Neuronal stem cell (in vitro differentiated cells): Measurements from ENCODE around the gene MCTP1.

Experiments
- DNase-seq: peaks from one replicate; pipeline ENCODE4 v3.0.0-alpha.2; 2013; ENCODE audit warnings: low spot score
- H2AFZ ChIP-seq: one replicate; pipeline ENCODE4 v1.6.1; 2013; ENCODE audit warnings: mild to moderate bottlenecking, low read length, inconsistent platforms
- H2AK5ac ChIP-seq: 2 replicates; pipeline ENCODE4 v1.6.1; 2013; ENCODE audit warnings: low read depth, mild to moderate bottlenecking, inconsistent platforms, low read length, moderate library complexity, mixed read lengths
- H2BK120ac ChIP-seq: 2 replicates; pipeline ENCODE4 v1.6.1; 2013; ENCODE audit warnings: low read depth, mild to moderate bottlenecking, inconsistent platforms, low read length, moderate library complexity, mixed read lengths
- H2BK12ac ChIP-seq: one replicate; pipeline ENCODE4 v1.6.1; 2013; ENCODE audit warnings: low read length, inconsistent platforms
- H2BK15ac ChIP-seq: 2 replicates; pipeline ENCODE4 v1.6.1; 2013; ENCODE audit warnings: mild to moderate bottlenecking, low read length, inconsistent platforms, mixed read lengths
- H2BK5ac ChIP-seq: one replicate; pipeline ENCODE4 v1.6.1; 2013; ENCODE audit warnings: inconsistent platforms, mild to moderate bottlenecking, low read length, moderate library complexity
- H3K14ac ChIP-seq: one replicate; pipeline ENCODE4 v1.6.1; 2013; ENCODE audit warnings: low read length, inconsistent platforms
- H3K18ac ChIP-seq: 2 replicates; pipeline ENCODE4 v1.6.1; 2013; ENCODE audit warnings: low read length, inconsistent platforms
- H3K23ac ChIP-seq: 2 replicates; pipeline ENCODE4 v1.6.1; 2013; ENCODE audit warnings: low read depth, mild to moderate bottlenecking, mixed read lengths, low read length, inconsistent platforms; ENCODE audit not compliant: poor library complexity
- H3K27ac ChIP-seq: replicated peaks from 3 replicates; pipeline ENCODE4 v1.5.1; 2013; ENCODE audit warnings: low read length, inconsistent platforms
- H3K27me3 ChIP-seq, 3 experiments: 2 replicates each; pipeline ENCODE4 v1.6.1; 2013; ENCODE audit warnings: low read length in 3 of 3, mild to moderate bottlenecking in 2 of 3, inconsistent platforms in 1 of 3, low read depth in 1 of 3, mixed read lengths in 1 of 3, moderate library complexity in 1 of 3; ENCODE audit not compliant: control insufficient read depth in 3 of 3, insufficient read depth in 3 of 3
- H3K36me3 ChIP-seq, 2 donors: replicated peaks in 1 of 2; 2 replicates each; pipeline ENCODE4 v1.6.1; 2013; ENCODE audit warnings: low read length in 2 of 2; ENCODE audit not compliant: control insufficient read depth in 2 of 2, insufficient read depth in 2 of 2
- H3K4ac ChIP-seq: 2 replicates; pipeline ENCODE4 v1.6.1; 2013; ENCODE audit warnings: inconsistent platforms, mild to moderate bottlenecking, low read length, moderate library complexity
- H3K4me1 ChIP-seq, 2 donors: 1 replicate in 1 of 2; 2 replicates in 1 of 2; pipeline ENCODE4 v1.6.1; 2013; ENCODE audit warnings: low read length in 2 of 2, low read depth in 1 of 2; ENCODE audit not compliant: control insufficient read depth in 2 of 2, insufficient read depth in 1 of 2
- H3K4me2 ChIP-seq: one replicate; pipeline ENCODE4 v1.6.1; 2013; ENCODE audit warnings: mild to moderate bottlenecking, low read length, inconsistent platforms; ENCODE audit not compliant: insufficient read depth, poor library complexity, severe bottlenecking
- H3K4me3 ChIP-seq, 2 donors: 2 replicates each; pipeline ENCODE4 v1.5.1; 2013; ENCODE audit warnings: low read length in 2 of 2, mild to moderate bottlenecking in 2 of 2, inconsistent platforms in 1 of 2, moderate library complexity in 1 of 2
- H3K79me1 ChIP-seq: one replicate; pipeline ENCODE4 v1.6.1; 2013; ENCODE audit warnings: low read depth, mild to moderate bottlenecking, inconsistent platforms, low read length, moderate library complexity
- H3K9ac ChIP-seq: one replicate; pipeline ENCODE4 v1.6.1; 2013; ENCODE audit warnings: mild to moderate bottlenecking, low read depth, low read length, inconsistent platforms; ENCODE audit not compliant: poor library complexity
- H3K9me3 ChIP-seq, 2 donors: replicated peaks in 1 of 2; 2 replicates each; pipeline versions ENCODE3 to v1.6.1; 2013; ENCODE audit warnings: low read length in 2 of 2, mild to moderate bottlenecking in 2 of 2, inconsistent platforms in 1 of 2, low read depth in 1 of 2, mixed read lengths in 1 of 2, moderate library complexity in 1 of 2; ENCODE audit not compliant: control insufficient read depth in 2 of 2, insufficient read depth in 1 of 2
- H4K8ac ChIP-seq: one replicate; pipeline ENCODE4 v1.6.1; 2013; ENCODE audit warnings: low read depth, mild to moderate bottlenecking, inconsistent platforms, low read length, moderate library complexity
- H4K91ac ChIP-seq: one replicate; pipeline ENCODE4 v1.6.1; 2013; ENCODE audit warnings: low read length, low read depth, mild to moderate bottlenecking, inconsistent platforms; ENCODE audit not compliant: poor library complexity
- WGBS, 2 donors: extraction: QIAGEN DNeasy Blood & Tissue Kit; methylation state at CpG; one replicate each; pipeline ENCODE4 v1.1.7; 2013; ENCODE audit warnings: missing lambda C conversion rate in 2 of 2, mixed read lengths in 1 of 2; ENCODE audit not compliant: insufficient read length in 2 of 2, insufficient replicate concordance in 1 of 2; ENCODE audit errors: extremely low coverage in 2 of 2; 5-methylcytosine and 5-hydroxymethylcytosine counted together

The MCTP1 gene

GRCh38 chr5:95317687-95318086 is 32.8 kb upstream of the MCTP1 start:
- Histone ChIP-seq H3K4me1 (peaks cover 0 to 1% of the 10 kb centered on the region in 2 donors), H2AFZ (no peak overlapping the region), H3K27ac (no peak overlapping the region), H2BK15ac (no peak overlapping the region), H3K18ac (no peak overlapping the region), H3K23ac (no peak overlapping the region), H3K9me3 (no peaks in the 10 kb centered on the region), H2BK5ac (no peak overlapping the region), H3K36me3 (no peaks in the 10 kb centered on the region), H3K79me1 (peaks cover 1% of the 10 kb centered on the region), H3K27me3 (no peaks in the 10 kb centered on the region), H3K4ac (no peak overlapping the region), H4K91ac (no peak overlapping the region), H2BK120ac (no peak overlapping the region), H2BK12ac (no peak overlapping the region), H3K14ac (no peak overlapping the region), H3K4me3 (no peak overlapping the region), H3K9ac (no peak overlapping the region), H3K4me2 (no peak overlapping the region), H2AK5ac (no peak overlapping the region), H4K8ac (no peak overlapping the region)
- no peak for DNase-seq
- no CpG with 5 or more reads among the region's 4 CpGs for WGBS, 2 donors

- Histone ChIP-seq H4K91ac (no peak overlapping the region), H3K4me2 (no peak overlapping the region), H2BK12ac (no peak overlapping the region), H4K8ac (no peak overlapping the region), H3K27me3 (no peaks in the 10 kb centered on the region), H3K4me3 (no peak overlapping the region), H3K27ac (no peak overlapping the region), H2BK120ac (no peak overlapping the region), H3K4ac (no peak overlapping the region), H3K9ac (no peak overlapping the region), H3K18ac (no peak overlapping the region), H3K36me3 (no peaks in the 10 kb centered on the region), H2AFZ (no peak overlapping the region), H3K79me1 (peaks cover 1% of the 10 kb centered on the region), H2BK5ac (no peak overlapping the region), H3K14ac (no peak overlapping the region), H3K9me3 (no peaks in the 10 kb centered on the region), H3K4me1 (no peaks in the 10 kb centered on the region), H2BK15ac (no peak overlapping the region), H3K23ac (no peak overlapping the region), H2AK5ac (no peak overlapping the region)
- DNase-seq: no peak
- no CpG with 5 or more reads among the region's 2 CpGs for WGBS, 2 donors
Observed at GRCh38 chr5:95317085-95317484, 32.2 kb upstream of the MCTP1 start.

GRCh38 chr5:95304711-95305110 is 19.8 kb upstream of the MCTP1 start:
- Histone ChIP-seq H3K4ac (no peak overlapping the region), H2BK5ac (no peak overlapping the region), H3K9ac (no peak overlapping the region), H3K23ac (no peak overlapping the region), H4K8ac (no peak overlapping the region), H2BK15ac (no peak overlapping the region), H3K4me3 (no peak overlapping the region), H2AFZ (no peak overlapping the region), H3K18ac (no peak overlapping the region), H3K27me3 (peaks cover 0 to 13% (median 0%) of the 10 kb centered on the region in 3 experiments), H3K79me1 (no peaks in the 10 kb centered on the region), H2BK12ac (no peak overlapping the region), H3K4me2 (no peak overlapping the region), H2AK5ac (no peak overlapping the region), H3K9me3 (no peaks in the 10 kb centered on the region), H4K91ac (no peak overlapping the region), H3K27ac (no peak overlapping the region), H2BK120ac (no peak overlapping the region), H3K14ac (no peak overlapping the region), H3K4me1 (peaks cover 0 to 4% of the 10 kb centered on the region in 2 donors), H3K36me3 (no peaks in the 10 kb centered on the region)
- no peak for DNase-seq
- WGBS, 2 donors: no CpG with 5 or more reads among the region's 2 CpGs

- no CpG with 5 or more reads among the region's 1 CpG for WGBS, 2 donors
- no peak overlapping the region for H4K91ac ChIP-seq
Observed at GRCh38 chr5:95298651-95299050, 13.8 kb upstream of the MCTP1 start.

More at GRCh38 chr5:95298651-95299050, 13.8 kb upstream of the MCTP1 start:
- H2BK15ac ChIP-seq: no peak overlapping the region
- H2AFZ ChIP-seq: no peak overlapping the region
- no peak overlapping the region for H2BK12ac ChIP-seq
- no peak overlapping the region for H3K4me3 ChIP-seq
- H3K36me3 ChIP-seq: no peaks in the 10 kb centered on the region
- H2BK5ac ChIP-seq: no peak overlapping the region
- H3K27ac ChIP-seq: no peak overlapping the region
- peaks cover 0 to 2% (median 0%) of the 10 kb centered on the region in 3 experiments for H3K27me3 ChIP-seq
- no peak overlapping the region for H4K8ac ChIP-seq
- no peak overlapping the region for H3K4me2 ChIP-seq
- no peak overlapping the region for H3K14ac ChIP-seq
- no peak overlapping the region for H3K18ac ChIP-seq
- DNase-seq: no peak
- H3K9me3 ChIP-seq: no peaks in the 10 kb centered on the region
- no peaks in the 10 kb centered on the region for H3K79me1 ChIP-seq
- H3K4ac ChIP-seq: no peak overlapping the region
- no peak overlapping the region for H3K23ac ChIP-seq
- H2AK5ac ChIP-seq: no peak overlapping the region
- H2BK120ac ChIP-seq: no peak overlapping the region
- no peaks in the 10 kb centered on the region for H3K4me1 ChIP-seq
- H3K9ac ChIP-seq: no peak overlapping the region
